Muscle layer of duodenum (tissue), 2 donors: ENCODE results near the gene PDE6A.
"Not testable (repeated sequence)": the region's sequence is repeated elsewhere in the genome, so short reads cannot be mapped to it uniquely, and the experiment has no call there.

Source experiments
- H3K27ac ChIP-seq: one replicate; pipeline ENCODE4 v1.7.0; 2013; ENCODE audit warnings: mild to moderate bottlenecking, low read length
- H3K27me3 ChIP-seq: one replicate; pipeline ENCODE4 v1.7.0; 2013; ENCODE audit warnings: low read depth, mild to moderate bottlenecking, control low read depth, low read length
- H3K36me3 ChIP-seq, 2 donors: one replicate each; pipeline ENCODE4 v1.7.0; 2013; ENCODE audit warnings: low read length in 2 of 2, control low read depth in 1 of 2, mild to moderate bottlenecking in 1 of 2; ENCODE audit not compliant: insufficient read depth in 2 of 2, control insufficient read depth in 1 of 2
- H3K4me1 ChIP-seq, 2 donors: one replicate each; pipeline ENCODE4 v1.7.0; 2013; ENCODE audit warnings: low read length in 2 of 2, mild to moderate bottlenecking in 2 of 2, control low read depth in 1 of 2, moderate library complexity in 1 of 2; ENCODE audit not compliant: insufficient read depth in 2 of 2, control insufficient read depth in 1 of 2
- H3K4me3 ChIP-seq, 2 donors: one replicate each; pipeline ENCODE4 v1.7.0; 2013; ENCODE audit warnings: low read length in 2 of 2, low read depth in 1 of 2, mild to moderate bottlenecking in 1 of 2
- H3K9me3 ChIP-seq, 2 donors: one replicate each; pipeline ENCODE4 v1.7.0; 2013; ENCODE audit warnings: low read length in 2 of 2, control low read depth in 1 of 2, mild to moderate bottlenecking in 1 of 2; ENCODE audit not compliant: control insufficient read depth in 1 of 2
- donor health status: healthy.

PDE6A gene

GRCh38 chr5:149948993-149949392, 4.4 kb upstream of the PDE6A start:
- H3K36me3 ChIP-seq, result no peaks in the 10 kb centered on the region
- no peaks in the 10 kb centered on the region for H3K27me3 ChIP-seq
- no peaks in the 10 kb centered on the region for H3K4me1 ChIP-seq
- H3K4me3 ChIP-seq, result no peak overlapping the region
- no peaks in the 10 kb centered on the region for H3K9me3 ChIP-seq
- no peak overlapping the region for H3K27ac ChIP-seq

GRCh38 chr5:149946118-149946517, 1.5 kb upstream of the PDE6A start:
- Histone ChIP-seq H3K4me3 (no peak overlapping the region), H3K4me1 (no peaks in the 10 kb centered on the region), H3K27ac (no peak overlapping the region), H3K9me3 (no peaks in the 10 kb centered on the region), H3K27me3 (no peaks in the 10 kb centered on the region), H3K36me3 (no peaks in the 10 kb centered on the region)

GRCh38 chr5:149943177-149943949, 1.2 kb downstream of the PDE6A start:
- not testable (repeated sequence) for H3K27me3 ChIP-seq, H3K27ac ChIP-seq, H3K9me3 ChIP-seq, H3K4me3 ChIP-seq, H3K36me3 ChIP-seq, H3K4me1 ChIP-seq

- not testable (repeated sequence) for H3K4me1 ChIP-seq, H3K27me3 ChIP-seq, H3K36me3 ChIP-seq, H3K4me3 ChIP-seq, H3K27ac ChIP-seq, H3K9me3 ChIP-seq
Measured at GRCh38 chr5:149942741-149943169, 1.8 kb downstream of the PDE6A start.

GRCh38 chr5:149942199-149942598, 2.4 kb downstream of the PDE6A start:
- H3K9me3 ChIP-seq, result no peaks in the 10 kb centered on the region
- H3K4me3 ChIP-seq, result no peak overlapping the region
- H3K27me3 ChIP-seq, result no peaks in the 10 kb centered on the region
- no peaks in the 10 kb centered on the region for H3K4me1 ChIP-seq
- H3K27ac ChIP-seq, result no peak overlapping the region
- no peaks in the 10 kb centered on the region for H3K36me3 ChIP-seq

GRCh38 chr5:149941795-149942194, 2.8 kb downstream of the PDE6A start:
- Histone ChIP-seq H3K27ac (no peak overlapping the region), H3K9me3 (no peaks in the 10 kb centered on the region), H3K4me3 (no peak overlapping the region), H3K27me3 (no peaks in the 10 kb centered on the region), H3K36me3 (no peaks in the 10 kb centered on the region), H3K4me1 (no peaks in the 10 kb centered on the region)

- Histone ChIP-seq H3K4me1 (no peaks in the 10 kb centered on the region), H3K27me3 (no peaks in the 10 kb centered on the region), H3K36me3 (no peaks in the 10 kb centered on the region), H3K9me3 (no peaks in the 10 kb centered on the region), H3K27ac (no peak overlapping the region), H3K4me3 (no peak overlapping the region)
Measured at GRCh38 chr5:149940941-149941644, 3.5 kb downstream of the PDE6A start.

GRCh38 chr5:149940077-149940574, 4.5 kb downstream of the PDE6A start:
- Histone ChIP-seq H3K36me3 (no peaks in the 10 kb centered on the region), H3K27me3 (no peaks in the 10 kb centered on the region), H3K4me3 (no peak overlapping the region), H3K9me3 (no peaks in the 10 kb centered on the region), H3K4me1 (no peaks in the 10 kb centered on the region), H3K27ac (no peak overlapping the region)

- H3K9me3 ChIP-seq, result no peaks in the 10 kb centered on the region
- no peaks in the 10 kb centered on the region for H3K36me3 ChIP-seq
- H3K27me3 ChIP-seq, result no peaks in the 10 kb centered on the region
- no peak overlapping the region for H3K27ac ChIP-seq
- H3K4me1 ChIP-seq, result no peaks in the 10 kb centered on the region
- no peak overlapping the region for H3K4me3 ChIP-seq
Measured at GRCh38 chr5:149939546-149939945, 5.0 kb downstream of the PDE6A start.

- Histone ChIP-seq H3K4me1 (no peaks in the 10 kb centered on the region), H3K27ac (no peak overlapping the region), H3K4me3 (no peak overlapping the region), H3K27me3 (no peaks in the 10 kb centered on the region), H3K9me3 (no peaks in the 10 kb centered on the region), H3K36me3 (no peaks in the 10 kb centered on the region)
Measured at GRCh38 chr5:149938791-149939358, 5.7 kb downstream of the PDE6A start.

- H3K27me3 ChIP-seq, result no peaks in the 10 kb centered on the region
- H3K4me1 ChIP-seq, result no peaks in the 10 kb centered on the region
- no peaks in the 10 kb centered on the region for H3K9me3 ChIP-seq
- H3K36me3 ChIP-seq, result no peaks in the 10 kb centered on the region
- H3K4me3 ChIP-seq, result no peak overlapping the region
- H3K27ac ChIP-seq, result no peak overlapping the region
Measured at GRCh38 chr5:149938279-149938678, 6.3 kb downstream of the PDE6A start.
